IPS-NIHi7 (cell line): ENCODE data around the gene UBE2R2.
"Not testable (repeated sequence)": the region's sequence is repeated elsewhere in the genome, so short reads cannot be mapped to it uniquely, and the experiment has no call there.

Experiments
- DNase-seq: peaks from one replicate; pipeline ENCODE4 v3.0.0; 2012; ENCODE audit warnings: mixed read lengths; ENCODE audit errors: extremely low spot score

Gene UBE2R2

DNA sequence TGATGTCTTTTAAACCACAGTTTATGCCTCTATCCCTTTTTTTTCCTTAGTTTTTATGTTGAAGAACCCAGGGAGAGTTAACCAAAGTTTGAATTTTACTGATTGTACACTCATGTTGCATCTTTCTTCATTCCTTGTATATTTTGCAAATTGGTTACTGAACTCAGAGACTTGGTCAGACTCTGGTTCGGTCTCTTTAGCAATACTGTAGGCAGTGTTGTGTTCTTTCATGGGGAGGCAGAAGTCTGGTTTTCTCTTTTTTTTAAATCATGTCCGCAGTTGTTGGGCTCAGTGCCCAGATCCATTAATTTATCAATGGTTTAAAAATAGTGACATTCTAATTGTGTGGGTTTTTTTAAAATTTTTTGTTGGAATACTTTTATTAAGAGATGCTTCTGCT, 23.4 kb downstream of the UBE2R2 start:
- DNase-seq = no peak

DNA sequence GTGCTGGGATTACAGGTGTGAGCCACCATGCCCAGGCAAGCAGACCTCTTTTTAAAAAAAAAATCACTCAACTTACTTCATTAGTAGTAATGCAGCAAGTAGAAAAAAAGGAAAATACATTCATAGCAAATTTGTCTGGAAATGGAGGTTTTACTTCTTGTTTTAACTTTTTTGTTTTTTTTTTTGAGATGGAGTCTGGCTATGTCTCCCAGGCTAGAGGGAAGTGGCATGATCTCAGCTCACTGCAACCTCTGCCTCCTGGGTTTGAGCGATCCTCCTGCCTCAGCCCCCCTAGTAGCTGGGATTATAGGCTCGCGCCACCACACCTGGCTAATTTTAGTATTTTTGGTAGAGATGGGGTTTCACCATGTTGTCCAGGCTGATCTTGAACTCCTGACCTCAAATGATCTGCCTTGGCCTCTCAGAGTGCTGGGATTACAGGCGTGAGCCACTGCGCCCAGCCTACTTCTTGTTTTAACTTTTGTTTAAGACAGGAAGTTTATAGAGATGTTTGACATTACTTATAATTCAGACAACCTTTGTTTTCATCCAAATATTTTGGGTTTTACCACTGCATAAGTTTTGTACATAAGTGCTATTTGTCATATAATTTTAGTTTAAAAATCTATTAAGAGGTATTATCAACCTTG, 26.5 kb downstream of the UBE2R2 start:
- no peak for DNase-seq

DNA sequence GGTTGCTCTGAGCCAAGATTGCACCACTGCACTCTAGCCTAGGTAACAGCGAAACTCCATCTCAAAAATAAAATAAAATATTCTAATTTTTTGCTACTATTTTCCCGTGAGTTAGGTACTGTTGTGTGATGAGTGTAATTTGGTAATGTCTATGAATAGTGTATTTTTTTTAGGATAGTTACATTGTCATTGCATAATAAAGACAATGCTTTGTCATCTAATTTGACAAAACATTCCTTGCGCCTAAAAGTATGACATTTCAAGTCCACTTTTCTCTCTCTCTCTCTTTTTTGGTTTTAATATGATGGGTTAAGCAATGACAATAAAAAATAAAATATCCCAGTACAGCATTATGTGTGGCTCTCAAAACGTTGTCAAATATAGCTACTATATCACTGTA, 29.3 kb downstream of the UBE2R2 start:
- no peak for DNase-seq

DNA sequence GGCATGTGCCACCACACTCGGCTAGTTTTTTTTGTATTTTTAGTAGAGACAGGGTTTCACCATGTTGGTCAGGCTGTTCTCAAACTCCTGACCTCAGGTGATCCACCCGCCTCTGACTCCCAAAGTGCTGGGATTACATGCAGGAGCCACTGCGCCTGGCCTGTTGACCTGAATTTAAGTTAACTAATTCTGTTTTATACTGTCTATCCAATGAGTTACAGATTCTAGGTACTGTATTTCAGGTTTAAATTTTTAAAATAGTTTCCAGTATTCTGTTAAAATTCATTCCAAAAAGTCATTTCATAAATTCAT, 30.9 kb downstream of the UBE2R2 start:
- DNase-seq = not testable (repeated sequence)

DNA sequence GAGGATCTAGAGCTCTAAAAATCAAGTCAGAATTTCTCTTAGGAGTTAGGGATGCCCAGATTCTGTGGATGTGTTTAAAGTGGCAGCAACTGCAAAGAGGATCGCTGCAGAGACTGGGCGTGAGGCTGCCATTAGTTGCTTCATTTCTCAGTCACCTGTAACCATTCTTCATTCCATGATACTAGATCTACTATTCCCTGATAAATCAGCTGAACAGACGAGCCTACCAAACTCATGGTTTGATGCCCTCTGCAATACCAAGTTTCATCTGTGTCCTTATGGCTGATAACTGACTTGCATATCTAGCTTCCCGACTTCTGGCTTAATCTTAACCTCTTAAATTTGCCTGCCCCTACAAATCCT, 33.3 kb downstream of the UBE2R2 start:
- DNase-seq = no peak

DNA sequence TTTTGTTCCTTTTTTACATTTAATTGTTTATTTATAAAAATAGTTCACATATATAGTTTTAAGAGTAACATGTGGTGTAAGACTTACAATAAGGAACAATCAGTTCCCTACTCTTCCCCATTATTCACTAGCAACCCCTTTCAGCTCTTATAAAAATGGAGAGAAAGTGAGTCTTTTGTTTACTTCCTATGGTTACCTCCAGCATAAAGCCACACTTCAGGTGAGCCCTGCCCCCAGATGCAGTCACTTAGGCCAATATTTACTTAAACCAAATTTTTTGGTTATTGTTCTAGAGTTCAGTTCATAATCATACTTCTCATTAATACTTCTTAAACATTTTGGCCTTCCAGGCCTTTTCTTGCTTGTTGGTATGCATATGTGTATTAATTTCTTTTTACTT, 33.7 kb downstream of the UBE2R2 start:
- DNase-seq = no peak

DNA sequence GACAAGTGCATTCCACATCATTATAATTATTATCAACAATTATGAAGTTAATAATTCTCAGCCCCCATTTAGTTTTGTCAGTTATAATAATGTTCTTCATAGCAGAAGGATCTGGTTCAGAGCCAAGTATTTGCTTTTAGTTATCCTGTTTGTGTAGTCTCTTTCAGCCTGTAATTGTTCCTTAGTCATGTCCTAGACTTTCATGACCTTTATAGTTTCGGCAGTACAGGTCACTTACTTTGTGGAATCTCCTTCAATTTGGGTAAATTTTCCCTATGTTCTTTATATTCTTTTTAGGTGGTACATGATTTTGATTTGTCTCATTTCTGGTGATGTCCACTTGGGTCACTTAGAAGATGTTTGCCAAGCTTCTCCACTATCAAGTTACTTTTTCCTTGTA, 34.3 kb downstream of the UBE2R2 start:
- no peak for DNase-seq

DNA sequence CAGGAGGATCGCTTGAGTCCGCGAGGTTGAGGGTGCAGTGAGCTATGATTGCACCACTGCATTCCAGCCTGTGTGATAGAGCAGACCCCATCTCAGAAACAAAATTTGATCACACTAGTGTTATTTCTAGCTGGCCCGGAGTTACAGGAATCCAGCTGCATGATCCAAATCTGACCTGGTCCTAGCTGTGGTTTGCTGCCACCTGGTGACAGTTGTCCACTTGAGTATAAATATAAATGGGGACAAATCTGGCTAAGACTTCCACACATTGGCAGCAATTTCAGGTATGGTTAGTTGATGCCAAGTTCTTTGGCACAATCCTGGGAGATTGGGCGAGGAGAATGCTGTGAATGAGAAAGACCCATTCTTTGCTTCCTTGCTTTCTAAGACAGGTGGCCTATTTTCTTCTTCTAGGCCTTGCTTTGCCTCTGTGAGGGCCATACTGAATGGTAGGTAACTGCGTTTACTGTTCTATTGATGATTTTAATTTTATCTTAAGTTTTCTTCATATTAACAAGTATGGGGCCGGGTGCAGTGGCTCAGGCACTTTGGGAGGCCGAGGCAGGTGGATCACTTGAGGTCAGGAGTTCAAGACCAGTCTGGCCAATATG, 35.4 kb downstream of the UBE2R2 start:
- peak; percentile 43 for DNase-seq

DNA sequence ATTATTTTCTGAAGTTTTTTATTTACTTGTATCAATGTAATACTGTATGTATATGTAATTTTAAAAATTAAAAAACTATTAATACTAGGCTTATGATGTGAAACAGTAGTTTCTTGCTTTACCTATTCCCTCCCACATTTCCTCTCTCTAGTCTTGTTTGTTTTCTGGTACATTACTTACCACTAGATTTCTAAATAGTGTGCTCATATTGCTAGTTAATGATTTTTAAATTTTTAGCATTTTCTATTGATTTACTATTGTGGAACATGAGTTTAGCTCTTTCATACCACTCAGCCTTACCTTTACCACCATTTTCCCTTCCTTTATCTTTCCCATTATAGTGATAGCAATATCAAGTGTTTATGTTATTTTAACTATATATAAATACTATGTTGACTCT, 39.3 kb downstream of the UBE2R2 start:
- DNase-seq = no peak

DNA sequence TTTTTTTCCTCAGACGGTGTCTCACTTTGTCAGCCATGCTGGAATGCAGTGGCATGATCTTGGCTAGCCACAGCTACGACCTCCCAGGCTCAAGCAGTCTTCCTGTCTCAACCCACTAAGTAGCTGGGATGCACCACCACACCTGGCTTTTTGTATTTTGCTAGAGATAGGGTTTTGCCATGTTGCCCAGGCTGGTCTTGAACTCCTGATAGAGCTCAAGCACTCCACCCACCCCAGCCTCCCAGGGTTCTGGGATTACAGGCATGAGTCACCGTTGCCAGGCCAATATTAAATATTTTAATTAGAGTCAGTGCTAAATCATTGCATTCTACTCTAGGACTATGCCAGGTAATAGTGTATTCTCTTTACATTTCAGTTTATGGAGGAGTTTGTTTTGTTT, 41.5 kb downstream of the UBE2R2 start:
- DNase-seq = no peak

DNA sequence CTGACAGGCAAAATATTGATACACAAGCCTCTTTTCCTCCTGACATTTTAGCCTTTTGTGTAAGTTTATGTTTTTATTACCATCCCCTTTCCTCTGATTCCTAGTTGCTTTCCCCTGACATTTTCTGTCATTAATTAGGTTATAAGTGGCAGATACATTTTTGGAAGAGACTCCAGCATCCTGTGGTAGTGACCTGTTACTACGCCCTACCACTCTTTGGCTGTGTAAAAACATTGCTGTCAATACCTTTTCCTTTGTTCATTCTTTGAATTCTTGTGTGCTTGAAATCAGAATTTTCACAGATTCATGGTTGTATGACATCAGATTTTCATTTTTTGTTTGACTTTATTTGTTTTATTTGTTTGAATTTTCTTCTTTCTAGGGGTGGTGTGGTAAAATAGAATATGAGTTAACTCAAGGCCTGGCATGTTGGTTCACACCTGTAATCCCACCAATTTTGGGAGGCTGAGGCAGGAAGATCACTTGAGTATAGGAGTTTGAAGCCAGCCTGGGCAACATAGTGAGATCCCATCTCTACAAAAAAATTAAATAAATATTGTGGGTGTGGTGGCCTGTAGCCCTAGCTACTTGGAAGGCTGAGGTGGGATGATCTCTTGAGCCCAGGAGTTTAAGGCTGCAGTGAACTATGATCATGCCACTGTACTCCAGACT, 43.4 kb downstream of the UBE2R2 start:
- DNase-seq = no peak

DNA sequence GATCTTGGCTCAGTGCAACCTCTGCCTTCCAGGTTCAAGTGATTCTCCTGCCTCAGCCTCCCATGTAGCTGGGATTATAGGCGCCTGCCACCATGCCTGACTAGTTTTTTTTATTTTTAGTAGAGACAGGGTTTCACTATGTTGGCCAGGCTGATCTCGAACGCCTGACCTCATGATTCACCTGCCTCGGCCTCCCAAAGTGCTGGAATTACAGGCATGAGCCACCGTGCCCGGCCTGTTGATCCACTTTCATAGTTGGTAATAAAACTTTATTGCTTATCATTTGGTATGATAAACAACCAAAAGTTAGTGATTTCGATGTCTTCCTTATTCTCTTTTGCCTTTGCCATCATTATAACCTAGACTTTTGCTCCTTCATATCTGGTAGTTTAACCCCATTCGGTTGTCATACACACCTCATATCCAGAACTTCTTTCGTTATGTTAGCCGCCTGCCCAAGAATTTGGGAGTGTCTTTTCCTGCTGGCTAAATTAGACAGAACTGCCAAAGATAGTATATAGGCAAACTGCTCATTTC, 45.0 kb downstream of the UBE2R2 start:
- no peak for DNase-seq

DNA sequence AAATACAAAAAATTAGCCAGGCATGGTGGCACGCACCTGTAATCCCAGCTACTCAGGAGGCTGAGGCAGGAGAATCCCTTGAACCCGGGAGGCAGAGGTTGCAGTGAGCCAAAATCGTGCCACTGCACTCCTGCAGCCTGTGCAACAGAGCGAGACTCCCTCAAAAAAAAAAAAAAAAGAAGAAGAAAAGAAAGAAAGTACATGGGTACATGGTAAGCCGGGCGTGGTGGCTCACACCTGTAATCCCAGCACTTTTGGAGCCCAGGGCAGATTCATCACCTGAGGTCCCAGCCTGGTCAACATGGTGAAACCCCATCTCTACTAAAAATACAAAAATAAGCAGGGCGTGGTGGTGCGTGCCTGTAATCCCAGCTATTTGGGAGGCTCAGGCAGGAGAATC, 46.1 kb downstream of the UBE2R2 start:
- not testable (repeated sequence) for DNase-seq

DNA sequence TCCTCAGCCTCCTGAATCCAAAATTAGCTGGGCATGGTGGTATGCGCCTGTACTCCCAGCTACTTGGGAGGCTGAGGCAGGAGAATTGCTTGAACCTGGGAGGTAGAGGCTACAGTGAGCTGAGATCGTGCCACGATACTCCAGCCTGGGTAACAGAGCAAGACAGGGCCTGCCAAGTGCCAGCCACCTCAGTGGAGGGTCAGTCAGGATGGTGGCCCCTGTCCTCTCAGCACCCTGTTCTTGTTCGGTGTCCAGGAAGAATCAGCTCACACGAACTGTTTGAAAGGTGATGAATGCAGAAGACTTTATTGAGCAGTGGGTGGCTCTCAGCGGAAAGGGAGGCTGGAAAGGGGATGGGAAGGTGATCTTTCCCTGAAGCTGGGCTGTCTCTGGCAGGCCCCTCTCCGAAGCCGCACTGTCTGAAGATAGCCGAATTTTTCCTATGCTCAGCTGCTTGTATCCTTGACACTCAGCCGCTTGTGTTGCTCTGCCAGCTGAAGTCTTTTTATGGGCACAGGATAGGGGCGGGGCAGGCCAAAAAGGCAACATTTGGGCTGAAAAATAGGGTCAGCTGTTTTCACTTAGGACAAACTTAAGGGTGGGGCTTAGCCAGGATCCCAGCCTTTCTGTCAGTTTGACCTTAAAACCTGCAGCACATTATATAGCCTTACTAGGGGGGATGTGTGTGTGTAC, 50.9 kb downstream of the UBE2R2 start:
- no peak for DNase-seq

DNA sequence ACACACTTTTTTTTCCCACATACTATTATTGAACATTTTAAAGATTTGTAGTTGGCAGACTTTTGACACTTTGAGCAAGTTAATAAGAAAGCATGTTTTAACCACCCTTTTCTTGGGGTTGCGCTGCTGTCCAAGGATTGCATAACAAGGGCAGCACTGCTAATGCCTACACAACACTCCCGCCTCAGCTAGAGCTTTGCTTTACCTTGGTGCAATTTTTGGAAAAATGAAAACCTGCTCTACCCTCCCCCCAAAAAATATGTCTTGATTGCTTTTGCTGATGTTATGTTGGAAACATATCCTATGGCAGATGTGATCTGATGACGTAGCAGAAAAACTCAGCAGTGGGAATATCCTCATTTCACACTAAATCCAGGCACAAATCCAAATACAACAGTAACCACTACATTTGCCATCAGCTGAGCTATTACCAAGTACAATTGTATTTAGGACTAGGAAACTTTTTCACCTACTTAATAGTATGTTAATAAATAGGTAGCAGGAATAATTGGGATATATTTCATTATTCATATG, 51.5 kb downstream of the UBE2R2 start:
- no peak for DNase-seq

DNA sequence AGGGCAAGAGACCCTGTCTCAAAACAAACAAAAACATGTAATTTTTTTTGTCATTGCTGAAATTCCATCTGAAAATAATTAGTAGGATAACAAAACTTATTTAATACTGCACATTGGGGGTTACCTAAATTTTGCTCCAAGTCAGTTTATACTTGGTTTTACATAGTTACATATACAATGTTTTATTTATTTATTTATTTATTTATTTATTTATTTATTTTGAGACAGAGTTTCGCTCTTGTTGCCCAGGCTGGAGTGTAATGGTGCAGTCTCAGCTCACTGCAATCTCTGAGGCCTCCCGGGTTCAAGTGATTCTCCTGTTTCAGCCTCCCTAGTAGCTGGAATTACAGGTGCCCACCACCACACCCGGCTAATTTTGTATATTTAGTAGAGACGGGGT, 52.3 kb downstream of the UBE2R2 start:
- DNase-seq = not testable (repeated sequence)

DNA sequence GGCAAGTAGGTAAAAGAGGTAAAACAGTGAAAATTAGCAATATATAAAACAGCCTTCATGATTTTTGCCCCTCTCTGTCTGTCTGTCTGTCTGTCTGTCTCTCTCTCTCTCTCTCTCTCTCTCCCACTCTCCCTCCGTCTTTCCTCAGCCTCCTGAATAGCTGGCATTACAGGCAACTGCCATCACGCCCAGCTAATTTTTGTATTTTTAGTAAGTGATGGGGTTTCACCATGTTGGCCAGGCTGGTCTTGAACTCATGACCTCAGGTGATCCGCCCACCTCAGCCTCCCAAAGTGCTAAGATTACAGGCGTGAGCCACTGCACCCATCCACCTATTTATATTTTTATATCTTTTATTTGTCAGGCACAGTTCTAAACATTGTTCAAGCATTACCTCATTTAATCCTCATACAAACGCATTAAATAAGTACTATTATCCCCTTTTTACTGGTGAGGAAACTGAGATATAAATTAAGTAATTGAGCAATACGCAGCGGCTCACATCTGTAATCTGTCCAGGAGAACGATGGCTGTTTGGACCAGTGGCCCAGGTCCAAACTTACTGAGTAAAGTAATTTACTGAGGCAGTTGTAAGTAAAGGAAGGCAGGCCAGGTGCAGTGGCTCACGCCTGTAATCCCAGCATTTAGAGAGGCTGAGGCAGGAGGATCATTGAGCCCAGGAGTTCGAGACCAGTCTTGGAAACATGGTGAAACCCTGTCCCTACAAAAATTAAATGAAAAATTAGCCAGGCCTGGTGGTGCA, 60.9 kb downstream of the UBE2R2 start:
- no peak for DNase-seq

DNA sequence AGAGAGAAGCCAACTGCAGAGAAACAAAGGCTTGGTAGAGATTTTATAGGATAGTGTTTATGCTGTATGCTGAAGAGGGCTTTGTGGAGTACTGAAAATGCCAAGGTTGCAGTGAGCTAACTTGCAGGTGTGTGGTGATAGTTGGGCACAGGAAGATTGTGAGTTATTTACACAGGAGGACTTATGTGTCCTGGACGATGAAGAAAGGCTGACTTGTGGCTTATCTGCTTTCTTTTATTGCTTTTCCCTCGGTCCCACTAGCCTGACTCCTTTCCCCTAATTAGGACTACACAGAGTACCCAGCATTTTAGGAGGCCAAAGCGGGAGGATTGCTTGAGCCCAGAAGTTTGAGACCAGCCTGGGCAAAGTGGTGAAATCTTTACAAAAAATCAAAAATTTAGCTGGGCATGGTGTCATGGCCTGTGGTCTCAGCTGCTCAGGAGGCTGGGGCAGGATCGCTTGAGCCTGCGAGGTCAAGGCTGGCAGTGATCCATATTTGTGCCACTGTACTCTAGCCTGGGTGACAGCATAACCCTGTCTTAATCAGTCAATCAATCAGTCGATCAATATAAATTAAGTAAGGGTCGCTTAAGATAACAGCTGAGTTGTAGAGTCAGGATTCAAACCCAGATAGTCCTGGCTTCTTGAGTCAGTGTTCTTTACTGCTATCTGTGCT, 61.9 kb downstream of the UBE2R2 start:
- no peak for DNase-seq

DNA sequence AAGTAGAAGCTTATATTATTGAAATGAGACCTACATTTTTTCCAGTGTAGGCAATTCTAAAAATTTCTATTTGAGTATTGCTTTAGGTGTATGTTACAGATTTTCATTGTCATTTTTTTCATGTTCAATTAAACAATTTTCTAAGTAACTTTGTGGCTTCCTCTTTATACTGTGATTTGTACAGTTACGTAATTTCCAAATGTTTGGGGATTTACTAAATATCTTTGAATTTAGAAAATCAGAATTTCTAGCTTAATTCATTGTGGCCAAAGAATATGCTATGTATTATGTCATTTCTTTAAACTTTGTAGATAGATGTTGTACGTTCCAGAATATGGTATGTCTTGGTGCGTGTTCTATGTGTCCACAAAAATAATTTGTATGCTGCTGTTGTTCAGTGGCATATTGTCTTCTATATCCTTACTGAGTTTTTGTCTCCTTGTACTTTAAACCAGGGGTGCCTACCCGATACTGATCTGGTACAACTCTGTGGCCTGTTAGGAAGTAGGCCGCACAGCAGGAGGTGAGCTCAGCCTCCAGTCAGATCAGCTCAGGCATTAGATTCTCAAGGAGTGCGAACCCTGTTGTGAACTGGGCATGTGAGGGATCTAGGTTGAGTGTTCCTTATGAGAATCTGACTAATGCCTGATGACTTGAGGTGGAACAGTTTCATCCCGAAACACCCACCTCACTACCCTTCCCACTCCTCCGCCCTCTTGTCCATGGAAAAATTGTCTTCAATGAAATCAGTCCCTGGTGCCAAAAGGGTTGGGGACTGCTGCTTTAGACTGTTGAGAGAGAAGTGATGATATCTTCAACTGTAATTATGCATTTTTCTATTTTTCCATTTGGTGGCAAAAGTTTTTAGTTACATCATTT, 63.5 kb downstream of the UBE2R2 start:
- DNase-seq = no peak

DNA sequence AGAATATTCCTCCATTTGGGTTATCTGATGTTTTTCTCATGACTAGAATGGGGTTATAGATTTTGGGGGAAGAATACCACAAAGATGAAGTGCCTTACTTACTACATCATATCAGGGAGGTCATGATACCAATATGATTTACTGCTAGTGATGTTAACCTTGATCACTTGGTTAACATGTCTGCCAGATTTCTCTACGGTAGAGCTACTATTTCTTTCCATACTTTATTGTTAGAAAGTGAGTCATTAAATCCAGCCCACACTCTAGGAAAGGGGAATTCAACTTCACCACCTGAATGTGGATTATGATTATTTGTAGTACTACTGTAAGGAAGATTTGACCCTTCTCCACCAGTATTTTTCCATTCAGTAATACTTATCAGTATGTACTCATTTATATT, 64.7 kb downstream of the UBE2R2 start:
- DNase-seq = no peak
